Measurements from ENCODE around the gene KANSL3. TPM values are rescaled to one million over a fixed set of nuclear protein-coding genes. Genes with fewer than 3 reads are reported as not detected.
A peak's percentile ranks its signal among the peaks of the same experiment; 100 is the strongest.

The KANSL3 gene
- total and polyA plus RNA-seq, 9 of the 15 experiments (the other 6 are each of a cell fraction or from before 2014, with no cell fraction given), result 11.3 to 43.7 (median 27.9) TPM

DNA sequence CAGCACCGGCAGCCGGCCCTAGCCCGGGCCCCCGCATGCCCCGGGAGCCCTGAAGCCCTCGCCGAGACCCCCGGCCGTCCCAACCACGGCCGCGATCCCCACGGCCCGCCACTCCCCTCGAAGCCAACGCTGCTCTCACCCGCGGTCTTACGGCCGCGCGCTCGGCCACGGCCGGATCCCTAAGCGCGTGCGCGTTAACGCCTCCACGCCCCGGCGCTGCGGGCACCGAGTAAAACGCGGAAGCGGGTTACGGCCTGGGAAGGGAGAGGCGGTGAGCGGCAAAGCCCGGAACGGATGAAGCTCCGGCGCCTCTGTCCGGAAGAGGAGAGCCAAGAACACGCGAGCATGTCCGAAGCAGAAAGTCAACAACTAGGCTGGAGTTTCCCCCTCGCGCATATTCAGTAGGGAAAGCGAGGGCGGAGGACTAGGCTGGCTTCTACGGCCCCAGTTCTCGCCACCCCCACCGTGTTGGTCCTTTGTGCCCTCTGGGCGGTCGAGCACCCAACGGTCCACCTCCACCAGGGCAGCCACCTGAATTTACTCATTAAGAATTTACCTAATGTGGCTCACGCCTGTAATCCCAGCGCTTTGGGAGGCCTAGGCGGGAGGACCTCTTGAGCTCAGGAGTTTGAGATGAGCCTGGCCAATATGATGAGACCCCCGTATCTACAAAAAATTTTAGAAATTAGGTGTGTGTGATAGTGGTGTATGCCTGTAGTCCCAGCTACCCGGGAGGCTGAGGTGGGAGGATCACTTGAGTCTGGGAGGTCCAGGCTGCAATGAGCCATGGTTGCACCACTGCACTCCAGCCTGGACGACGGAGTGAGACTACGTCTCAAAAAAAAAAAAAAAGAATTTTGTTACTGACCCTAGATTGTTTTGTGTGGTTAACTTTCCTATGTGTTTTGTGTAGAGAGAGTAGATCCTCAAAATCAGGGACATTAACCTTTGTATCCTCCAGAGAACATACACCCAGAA is at the start of gene KANSL3 (continued):
- TF ChIP-seq, protein P1, sequence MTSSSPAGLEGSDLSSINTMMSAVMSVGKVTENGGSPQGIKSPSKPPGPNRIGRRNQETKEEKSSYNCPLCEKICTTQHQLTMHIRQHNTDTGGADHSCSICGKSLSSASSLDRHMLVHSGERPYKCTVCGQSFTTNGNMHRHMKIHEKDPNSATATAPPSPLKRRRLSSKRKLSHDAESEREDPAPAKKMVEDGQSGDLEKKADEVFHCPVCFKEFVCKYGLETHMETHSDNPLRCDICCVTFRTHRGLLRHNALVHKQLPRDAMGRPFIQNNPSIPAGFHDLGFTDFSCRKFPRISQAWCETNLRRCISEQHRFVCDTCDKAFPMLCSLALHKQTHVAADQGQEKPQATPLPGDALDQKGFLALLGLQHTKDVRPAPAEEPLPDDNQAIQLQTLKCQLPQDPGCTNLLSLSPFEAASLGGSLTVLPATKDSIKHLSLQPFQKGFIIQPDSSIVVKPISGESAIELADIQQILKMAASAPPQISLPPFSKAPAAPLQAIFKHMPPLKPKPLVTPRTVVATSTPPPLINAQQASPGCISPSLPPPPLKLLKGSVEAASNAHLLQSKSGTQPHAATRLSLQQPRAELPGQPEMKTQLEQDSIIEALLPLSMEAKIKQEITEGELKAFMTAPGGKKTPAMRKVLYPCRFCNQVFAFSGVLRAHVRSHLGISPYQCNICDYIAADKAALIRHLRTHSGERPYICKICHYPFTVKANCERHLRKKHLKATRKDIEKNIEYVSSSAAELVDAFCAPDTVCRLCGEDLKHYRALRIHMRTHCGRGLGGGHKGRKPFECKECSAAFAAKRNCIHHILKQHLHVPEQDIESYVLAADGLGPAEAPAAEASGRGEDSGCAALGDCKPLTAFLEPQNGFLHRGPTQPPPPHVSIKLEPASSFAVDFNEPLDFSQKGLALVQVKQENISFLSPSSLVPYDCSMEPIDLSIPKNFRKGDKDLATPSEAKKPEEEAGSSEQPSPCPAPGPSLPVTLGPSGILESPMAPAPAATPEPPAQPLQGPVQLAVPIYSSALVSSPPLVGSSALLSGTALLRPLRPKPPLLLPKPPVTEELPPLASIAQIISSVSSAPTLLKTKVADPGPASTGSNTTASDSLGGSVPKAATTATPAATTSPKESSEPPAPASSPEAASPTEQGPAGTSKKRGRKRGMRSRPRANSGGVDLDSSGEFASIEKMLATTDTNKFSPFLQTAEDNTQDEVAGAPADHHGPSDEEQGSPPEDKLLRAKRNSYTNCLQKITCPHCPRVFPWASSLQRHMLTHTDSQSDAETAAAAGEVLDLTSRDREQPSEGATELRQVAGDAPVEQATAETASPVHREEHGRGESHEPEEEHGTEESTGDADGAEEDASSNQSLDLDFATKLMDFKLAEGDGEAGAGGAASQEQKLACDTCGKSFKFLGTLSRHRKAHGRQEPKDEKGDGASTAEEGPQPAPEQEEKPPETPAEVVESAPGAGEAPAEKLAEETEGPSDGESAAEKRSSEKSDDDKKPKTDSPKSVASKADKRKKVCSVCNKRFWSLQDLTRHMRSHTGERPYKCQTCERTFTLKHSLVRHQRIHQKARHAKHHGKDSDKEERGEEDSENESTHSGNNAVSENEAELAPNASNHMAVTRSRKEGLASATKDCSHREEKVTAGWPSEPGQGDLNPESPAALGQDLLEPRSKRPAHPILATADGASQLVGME (CRISPR knock-in tag; IDR thresholded peaks at IDR 0.05), result peak; percentile 89; the same call in 1 of the 2 replicates
- TF ChIP-seq HEY1 (CRISPR knock-in tag; IDR thresholded peaks at IDR 0.05; ENCODE audit: borderline replicate concordance) (no peak), KLF16 (IDR thresholded peaks at IDR 0.05) (no peak), HMG20B (CRISPR knock-in tag; IDR thresholded peaks at IDR 0.05) (no peak), ZHX1 (conservative IDR thresholded peaks at IDR 0.05; ENCODE audit: low read length) (peak; percentile 72; the same call in 1 of the 2 replicates), HNRNPK (IDR thresholded peaks at IDR 0.05; ENCODE audit: low read depth, low read length, poor library complexity, severe bottlenecking) (no peak), ARHGAP35 (IDR thresholded peaks at IDR 0.05; ENCODE audit: partially characterized antibody) (no peak), HNRNPL (IDR thresholded peaks at IDR 0.05; ENCODE audit: low read depth, low read length) (no peak), HSF4 (CRISPR knock-in tag; IDR thresholded peaks at IDR 0.05; ENCODE audit: borderline replicate concordance) (no peak)
- TF ChIP-seq, protein P2, sequence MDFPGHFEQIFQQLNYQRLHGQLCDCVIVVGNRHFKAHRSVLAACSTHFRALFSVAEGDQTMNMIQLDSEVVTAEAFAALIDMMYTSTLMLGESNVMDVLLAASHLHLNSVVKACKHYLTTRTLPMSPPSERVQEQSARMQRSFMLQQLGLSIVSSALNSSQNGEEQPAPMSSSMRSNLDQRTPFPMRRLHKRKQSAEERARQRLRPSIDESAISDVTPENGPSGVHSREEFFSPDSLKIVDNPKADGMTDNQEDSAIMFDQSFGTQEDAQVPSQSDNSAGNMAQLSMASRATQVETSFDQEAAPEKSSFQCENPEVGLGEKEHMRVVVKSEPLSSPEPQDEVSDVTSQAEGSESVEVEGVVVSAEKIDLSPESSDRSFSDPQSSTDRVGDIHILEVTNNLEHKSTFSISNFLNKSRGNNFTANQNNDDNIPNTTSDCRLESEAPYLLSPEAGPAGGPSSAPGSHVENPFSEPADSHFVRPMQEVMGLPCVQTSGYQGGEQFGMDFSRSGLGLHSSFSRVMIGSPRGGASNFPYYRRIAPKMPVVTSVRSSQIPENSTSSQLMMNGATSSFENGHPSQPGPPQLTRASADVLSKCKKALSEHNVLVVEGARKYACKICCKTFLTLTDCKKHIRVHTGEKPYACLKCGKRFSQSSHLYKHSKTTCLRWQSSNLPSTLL (IDR thresholded peaks at IDR 0.05), result no peak
- TF ChIP-seq, protein P3, sequence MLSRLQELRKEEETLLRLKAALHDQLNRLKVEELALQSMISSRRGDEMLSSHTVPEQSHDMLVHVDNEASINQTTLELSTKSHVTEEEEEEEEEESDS (CRISPR knock-in tag; IDR thresholded peaks at IDR 0.05), result no peak
- TF ChIP-seq, protein P4, sequence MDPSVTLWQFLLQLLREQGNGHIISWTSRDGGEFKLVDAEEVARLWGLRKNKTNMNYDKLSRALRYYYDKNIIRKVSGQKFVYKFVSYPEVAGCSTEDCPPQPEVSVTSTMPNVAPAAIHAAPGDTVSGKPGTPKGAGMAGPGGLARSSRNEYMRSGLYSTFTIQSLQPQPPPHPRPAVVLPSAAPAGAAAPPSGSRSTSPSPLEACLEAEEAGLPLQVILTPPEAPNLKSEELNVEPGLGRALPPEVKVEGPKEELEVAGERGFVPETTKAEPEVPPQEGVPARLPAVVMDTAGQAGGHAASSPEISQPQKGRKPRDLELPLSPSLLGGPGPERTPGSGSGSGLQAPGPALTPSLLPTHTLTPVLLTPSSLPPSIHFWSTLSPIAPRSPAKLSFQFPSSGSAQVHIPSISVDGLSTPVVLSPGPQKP (CRISPR knock-in tag; IDR thresholded peaks at IDR 0.05), result no peak

Measured in K562 (cell line).